ENCODE results near the gene DBP.

DBP gene

DNA sequence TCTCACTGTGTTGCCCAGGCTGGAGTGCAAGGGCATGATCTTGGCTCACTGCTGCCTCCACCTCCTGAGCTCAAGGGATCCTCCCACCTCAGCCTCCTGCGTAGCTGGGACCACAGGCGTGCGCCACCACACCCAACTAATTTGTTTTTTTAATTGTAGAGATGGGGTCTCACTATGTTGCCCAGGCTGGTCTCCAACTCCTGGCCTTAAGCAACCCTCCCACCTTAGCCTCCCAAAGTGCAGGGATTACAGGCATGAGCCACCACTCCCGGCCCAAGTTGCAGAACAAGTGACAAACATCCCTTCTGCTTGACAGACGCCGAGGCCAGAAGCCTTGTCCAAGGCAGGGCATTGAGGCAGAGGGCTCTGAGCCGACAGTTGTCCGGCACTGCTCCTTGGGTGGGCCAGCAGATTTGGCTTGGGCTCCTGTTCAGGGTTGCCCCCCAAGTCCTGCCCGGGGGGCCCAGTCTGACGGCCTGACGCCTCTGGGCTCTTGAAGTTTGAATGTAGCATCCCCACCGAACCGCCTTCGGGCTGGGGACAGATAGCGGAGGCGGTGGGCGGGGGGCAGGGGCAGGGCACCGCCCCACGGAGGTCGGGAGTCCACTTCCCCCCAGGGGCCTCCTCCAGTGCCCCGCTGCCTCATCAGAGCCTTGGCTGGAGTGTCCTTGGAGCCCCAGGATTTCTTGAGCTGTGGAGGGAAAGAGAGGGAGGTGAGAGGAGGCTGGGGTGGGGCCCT lies 36.3 kb downstream of the DBP start:
- in situ Hi-C loops (cut with HindIII; ENCODE audit: low pct_ligation_motif_present, low pct_unique_long_range_greater_than_20kb, low sequenced_read_pairs), result no loop called here
- no peak for DNase-seq

DNA sequence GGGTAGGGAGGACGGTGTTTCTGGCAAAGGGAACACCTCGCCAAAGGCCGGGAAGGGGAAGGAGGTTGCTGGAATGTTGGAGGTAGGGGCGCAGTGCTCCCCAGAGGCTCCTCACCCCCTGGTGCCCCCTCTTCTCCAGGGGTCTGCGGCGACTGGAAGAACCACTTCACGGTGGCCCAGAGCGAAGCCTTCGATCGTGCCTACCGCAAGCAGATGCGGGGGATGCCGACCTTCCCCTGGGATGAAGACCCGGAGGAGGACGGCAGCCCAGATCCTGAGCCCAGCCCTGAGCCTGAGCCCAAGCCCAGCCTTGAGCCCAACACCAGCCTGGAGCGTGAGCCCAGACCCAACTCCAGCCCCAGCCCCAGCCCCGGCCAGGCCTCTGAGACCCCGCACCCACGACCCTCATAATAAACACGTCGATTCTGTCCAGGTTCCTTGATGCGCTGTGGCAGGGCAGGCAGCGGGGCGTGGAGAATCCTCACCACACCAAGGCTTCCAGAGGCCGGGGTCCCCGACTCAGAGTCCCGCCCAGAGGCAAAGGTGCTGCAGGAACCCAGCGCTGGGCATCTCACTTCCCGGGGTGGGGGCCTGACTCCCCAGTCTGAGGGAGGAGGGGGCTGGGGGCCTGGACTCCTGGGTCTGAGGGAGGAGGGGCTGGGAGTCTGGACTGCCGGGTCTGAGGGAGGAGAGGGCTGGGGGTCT lies 38.0 kb downstream of the DBP start:
- in situ Hi-C loops (cut with HindIII; ENCODE audit: low pct_ligation_motif_present, low pct_unique_long_range_greater_than_20kb, low sequenced_read_pairs), result no loop called here
- DNase-seq, result no peak

- no peak for DNase-seq
- in situ Hi-C loops (cut with HindIII; ENCODE audit: low pct_ligation_motif_present, low pct_unique_long_range_greater_than_20kb, low sequenced_read_pairs), result no loop called here
Observed at GRCh38 chr19:48596679-48597465, 40.3 kb downstream of the DBP start.

DNA sequence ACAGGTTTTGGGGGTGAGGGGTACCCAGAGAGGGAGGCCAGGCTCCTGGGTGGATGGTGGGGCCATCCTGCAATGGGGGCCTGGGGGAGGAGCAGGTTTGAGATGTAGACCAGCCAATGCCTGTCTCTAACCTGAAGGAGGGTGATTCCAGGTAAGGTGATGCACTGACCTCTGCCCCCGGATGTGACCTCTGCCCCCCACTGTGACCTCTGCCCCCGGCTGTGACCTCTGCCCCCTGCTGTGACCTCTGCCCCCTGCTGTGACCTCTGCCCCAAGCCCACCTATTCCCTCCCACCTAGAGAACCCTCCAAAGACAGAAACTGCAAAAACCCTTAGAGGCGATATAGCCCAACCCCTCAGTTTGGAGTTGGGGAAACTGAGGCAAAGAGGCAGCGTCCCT lies 40.9 kb downstream of the DBP start:
- in situ Hi-C loops (cut with HindIII; ENCODE audit: low pct_ligation_motif_present, low pct_unique_long_range_greater_than_20kb, low sequenced_read_pairs), result no loop called here
- DNase-seq, result no peak

GRCh38 chr19:48595833-48596232 lies 41.3 kb downstream of the DBP start:
- in situ Hi-C loops (cut with HindIII; ENCODE audit: low pct_ligation_motif_present, low pct_unique_long_range_greater_than_20kb, low sequenced_read_pairs), result no loop called here
- no peak for DNase-seq

DNA sequence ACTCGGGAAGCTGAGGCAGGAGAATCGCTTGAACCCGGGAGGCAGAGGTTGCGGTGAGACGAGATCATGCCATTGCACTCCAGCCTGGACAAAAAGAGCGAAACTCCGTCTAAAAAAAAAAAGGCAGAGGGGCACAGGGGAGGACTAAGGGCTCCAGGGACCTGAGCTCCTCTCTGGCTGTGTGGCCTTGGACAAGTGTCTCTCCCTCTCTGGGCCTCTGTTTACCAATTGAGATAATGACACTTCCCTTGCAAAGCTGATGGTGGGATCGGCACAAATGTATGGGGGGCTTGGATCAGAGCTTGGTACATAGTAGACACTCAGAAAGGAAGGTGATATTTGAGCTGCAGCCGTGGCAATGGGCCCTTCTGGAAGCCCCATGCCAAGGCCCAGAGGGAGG lies 42.0 kb downstream of the DBP start:
- no peak for DNase-seq
- in situ Hi-C loops (cut with HindIII; ENCODE audit: low pct_ligation_motif_present, low pct_unique_long_range_greater_than_20kb, low sequenced_read_pairs), result no loop called here

- in situ Hi-C loops (cut with HindIII; ENCODE audit: low pct_ligation_motif_present, low pct_unique_long_range_greater_than_20kb, low sequenced_read_pairs), result no loop called here
Observed at GRCh38 chr19:48591021-48591420, 46.2 kb downstream of the DBP start.

GRCh38 chr19:48588670-48589401 lies 48.3 kb downstream of the DBP start:
- in situ Hi-C loops (cut with HindIII; ENCODE audit: low pct_ligation_motif_present, low pct_unique_long_range_greater_than_20kb, low sequenced_read_pairs), result no loop called here
- DNase-seq, result peak; percentile 84

More at GRCh38 chr19:48591021-48591420, 46.2 kb downstream of the DBP start:
- no peak for DNase-seq

- no peak for DNase-seq
- in situ Hi-C loops (cut with HindIII; ENCODE audit: low pct_ligation_motif_present, low pct_unique_long_range_greater_than_20kb, low sequenced_read_pairs), result no loop called here
Observed at GRCh38 chr19:48587387-48587786, 49.8 kb downstream of the DBP start.

- in situ Hi-C loops (cut with HindIII; ENCODE audit: low pct_ligation_motif_present, low pct_unique_long_range_greater_than_20kb, low sequenced_read_pairs), result no loop called here
Observed at GRCh38 chr19:48582168-48582567, 55.0 kb downstream of the DBP start.

More at GRCh38 chr19:48582168-48582567, 55.0 kb downstream of the DBP start:
- DNase-seq, result no peak
